SK-N-MC (cell line): ENCODE measurements around the gene KLF3.

Source experiments
- EZH2 ChIP-seq: fragments of 200-600 bp; sonication (generic); IDR thresholded peaks from one replicate; pipeline ENCODE4 v1.6.1; 2017; ENCODE audit warnings: antibody characterized with exemption
- FOXP2 ChIP-seq: optimal IDR thresholded peaks from 2 replicates; pipeline ENCODE3; 2011; ENCODE audit warnings: mild to moderate bottlenecking, moderate library complexity; ENCODE audit not compliant: insufficient read depth; ENCODE audit errors: extremely low read length, control extremely low read depth
- POLR2AphosphoS5 ChIP-seq: IDR thresholded peaks from 2 replicates; pipeline ENCODE4 v1.6.1; 2012; ENCODE audit warnings: mild to moderate bottlenecking, low read depth, low read length, borderline replicate concordance

DNA sequence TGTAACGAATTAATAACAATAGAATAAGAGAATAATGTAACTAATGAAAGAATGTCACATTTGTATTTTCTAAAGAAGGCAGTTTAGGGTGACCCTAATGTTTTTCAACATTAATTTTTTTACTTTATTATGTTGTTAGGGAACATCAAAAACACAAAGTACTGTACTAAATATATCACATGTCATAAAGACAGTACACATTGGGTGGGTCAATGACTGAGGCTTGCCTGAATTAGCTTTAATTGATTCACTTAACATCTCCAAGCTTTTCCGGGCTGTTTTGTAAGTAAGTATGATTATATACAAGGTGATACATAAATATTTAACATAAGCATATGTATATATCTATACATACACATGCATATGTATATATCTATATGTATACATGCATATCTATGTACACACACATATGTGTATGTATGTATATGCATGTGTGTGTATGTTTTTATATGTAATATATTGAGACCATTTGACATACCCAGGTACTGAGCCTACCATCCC lies 43.4 kb upstream of the KLF3 start:
- TF ChIP-seq EZH2 = no peak
- no peak for TF ChIP-seq POLR2AphosphoS5
- no peak for TF ChIP-seq FOXP2
